HUES6 (cell line): Measurements from ENCODE around the gene MGLL.

Source experiments
- H3K27ac ChIP-seq: 2 replicates; pipeline ENCODE4 v1.7.0; 2013; ENCODE audit warnings: low read depth, mild to moderate bottlenecking, low read length, inconsistent platforms
- H3K27me3 ChIP-seq: 2 replicates; pipeline ENCODE4 v1.6.1; 2013; ENCODE audit warnings: low read length; ENCODE audit not compliant: control insufficient read depth, insufficient read depth
- H3K36me3 ChIP-seq: 2 replicates; pipeline ENCODE4 v1.6.1; 2013; ENCODE audit warnings: low read length; ENCODE audit not compliant: control insufficient read depth, insufficient read depth
- H3K4me1 ChIP-seq: 2 replicates; pipeline ENCODE4 v1.6.1; 2013; ENCODE audit warnings: low read length; ENCODE audit not compliant: control insufficient read depth, insufficient read depth
- H3K4me3 ChIP-seq: 2 replicates; pipeline ENCODE4 v1.5.1; 2013; ENCODE audit warnings: low read depth, low read length
- H3K9ac ChIP-seq: one replicate; pipeline ENCODE4 v1.6.1; 2013; ENCODE audit warnings: mild to moderate bottlenecking, low read length
- H3K9me3 ChIP-seq: 2 replicates; pipeline ENCODE4 v1.6.1; 2013; ENCODE audit warnings: low read depth, low read length; ENCODE audit not compliant: control insufficient read depth, insufficient read depth

MGLL gene

GRCh38 chr3:127720161-127720823 lies 102.0 kb downstream of the MGLL start:
- Histone ChIP-seq H3K36me3 (no peaks in the 10 kb centered on the region), H3K27me3 (peaks cover 4% of the 10 kb centered on the region; the same call in 1 of the 2 replicates), H3K4me1 (peaks cover 14% of the 10 kb centered on the region; the same call in 1 of the 2 replicates), H3K4me3 (no peak overlapping the region), H3K9ac (no peak overlapping the region), H3K27ac (no peak overlapping the region), H3K9me3 (peaks cover 7% of the 10 kb centered on the region)

- Histone ChIP-seq H3K9me3 (peaks cover 3% of the 10 kb centered on the region; the same call in 1 of the 2 replicates), H3K27ac (no peak overlapping the region), H3K4me3 (no peak overlapping the region), H3K9ac (no peak overlapping the region), H3K27me3 (peaks cover 4% of the 10 kb centered on the region; the same call in 1 of the 2 replicates), H3K4me1 (peaks cover 15% of the 10 kb centered on the region; the same call in 1 of the 2 replicates), H3K36me3 (no peaks in the 10 kb centered on the region)
Observed at GRCh38 chr3:127719369-127719768, 102.9 kb downstream of the MGLL start.

GRCh38 chr3:127718916-127719290 lies 103.4 kb downstream of the MGLL start:
- no peak overlapping the region for H3K9ac ChIP-seq
- H3K36me3 ChIP-seq, result no peaks in the 10 kb centered on the region
- no peak overlapping the region for H3K4me3 ChIP-seq
- peaks cover 4% of the 10 kb centered on the region; the same call in 1 of the 2 replicates for H3K27me3 ChIP-seq
- H3K4me1 ChIP-seq, result peaks cover 18% of the 10 kb centered on the region; the same call in 1 of the 2 replicates
- peaks cover 3% of the 10 kb centered on the region; the same call in 1 of the 2 replicates for H3K9me3 ChIP-seq
- H3K27ac ChIP-seq, result no peak overlapping the region

DNA sequence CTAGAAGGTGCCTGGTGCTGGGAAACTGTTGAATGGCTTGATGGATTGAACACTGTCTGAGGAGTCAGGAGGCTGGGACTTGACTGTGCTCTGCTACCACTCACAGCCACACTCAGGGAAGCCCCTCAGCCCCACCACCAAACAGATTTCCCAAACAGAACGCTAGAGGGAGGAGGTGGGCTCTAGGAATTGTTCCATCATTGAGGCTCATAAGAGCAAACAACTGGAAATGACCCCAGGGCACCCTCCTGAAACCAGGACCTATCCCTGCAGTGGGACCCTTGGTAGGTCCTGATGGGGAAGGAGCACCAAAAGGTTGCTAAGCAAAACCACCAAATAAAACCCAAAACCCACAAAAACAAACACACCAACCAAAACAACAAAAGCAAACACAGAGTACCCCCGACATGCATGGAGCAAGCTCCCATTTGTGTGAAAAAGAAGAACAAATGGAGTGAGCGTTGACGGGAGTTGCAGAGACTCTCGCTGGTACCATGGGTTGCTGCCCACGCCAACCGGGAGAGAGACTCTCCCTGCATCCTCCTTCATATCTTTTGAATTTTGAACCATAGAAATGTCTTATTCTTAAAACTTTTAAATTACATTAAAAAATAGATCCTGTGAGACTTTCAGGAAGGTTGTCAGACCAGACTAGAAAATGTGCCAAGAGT lies 103.9 kb downstream of the MGLL start:
- H3K27me3 ChIP-seq, result peaks cover 4% of the 10 kb centered on the region; the same call in 1 of the 2 replicates
- H3K9ac ChIP-seq, result no peak overlapping the region
- no peaks in the 10 kb centered on the region for H3K36me3 ChIP-seq
- H3K4me1 ChIP-seq, result peaks cover 22% of the 10 kb centered on the region; the same call in 1 of the 2 replicates
- no peak overlapping the region for H3K27ac ChIP-seq
- H3K4me3 ChIP-seq, result no peak overlapping the region
- H3K9me3 ChIP-seq, result no peaks in the 10 kb centered on the region

DNA sequence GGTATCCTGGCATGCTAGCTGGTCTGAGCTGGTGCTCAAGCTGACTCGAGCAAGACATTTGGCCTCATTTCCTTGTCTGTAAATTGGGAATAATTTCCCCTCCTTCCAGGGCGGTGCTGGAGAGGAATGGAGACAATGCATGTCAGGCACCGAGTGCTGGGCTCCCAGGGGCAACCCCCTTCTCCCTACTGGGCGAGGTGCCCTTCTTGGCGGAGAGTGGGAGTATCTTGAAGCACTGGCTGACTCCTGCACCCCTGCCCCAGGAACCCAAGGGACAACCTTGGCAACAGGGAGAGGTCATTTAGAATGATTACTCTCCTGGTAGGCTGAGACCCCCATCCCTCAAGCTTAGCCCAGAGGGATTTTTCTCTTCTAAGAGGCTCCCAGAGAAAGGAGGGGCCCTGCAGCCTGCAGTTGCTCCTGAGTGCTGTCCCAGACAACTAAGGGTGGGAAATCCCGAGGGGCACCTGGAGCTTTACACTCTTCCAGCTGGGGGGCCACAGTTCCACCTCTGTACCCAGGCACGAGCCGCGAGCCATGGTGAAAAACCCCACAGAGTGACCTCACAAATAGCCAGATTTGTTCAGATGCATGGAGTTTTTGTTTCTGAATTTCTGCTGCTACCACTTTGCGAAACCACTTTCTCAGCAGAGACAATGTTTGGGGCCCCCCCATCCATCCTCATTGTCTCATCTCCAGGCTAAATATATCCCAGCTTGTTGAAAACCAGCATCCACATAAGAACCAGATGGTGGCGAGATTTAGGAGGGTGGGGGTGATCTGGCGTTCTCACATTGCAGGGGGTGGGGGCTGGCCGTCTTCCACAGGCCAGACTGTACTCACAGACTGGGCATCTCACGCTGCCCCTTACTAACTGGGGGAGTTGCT lies 104.7 kb downstream of the MGLL start:
- Histone ChIP-seq H3K27me3 (peaks cover 4% of the 10 kb centered on the region; the same call in 1 of the 2 replicates), H3K4me1 (peaks cover 14% of the 10 kb centered on the region; the same call in 1 of the 2 replicates), H3K4me3 (no peak overlapping the region), H3K9ac (no peak overlapping the region), H3K36me3 (no peaks in the 10 kb centered on the region), H3K9me3 (no peaks in the 10 kb centered on the region), H3K27ac (no peak overlapping the region)

DNA sequence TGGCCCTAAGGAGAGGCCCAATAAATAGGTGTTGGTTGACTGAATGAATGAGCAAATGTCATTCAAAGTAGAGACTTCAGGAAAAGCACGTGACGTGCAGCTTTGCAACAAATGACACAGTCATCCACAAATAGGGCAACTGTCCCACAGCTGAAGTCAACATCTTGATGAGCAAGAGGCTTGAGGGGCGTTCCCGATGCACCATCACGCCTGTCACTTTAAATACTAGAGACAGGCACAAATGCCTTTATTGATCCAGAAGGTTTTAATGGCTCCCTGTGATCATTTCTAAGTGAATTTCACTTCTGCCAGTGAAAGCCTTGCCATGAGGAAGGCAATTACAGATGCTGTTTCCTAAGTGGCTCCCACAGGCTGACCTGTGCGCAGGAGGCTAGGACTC lies 105.9 kb downstream of the MGLL start:
- no peaks in the 10 kb centered on the region for H3K36me3 ChIP-seq
- H3K9me3 ChIP-seq, result no peaks in the 10 kb centered on the region
- no peak overlapping the region for H3K27ac ChIP-seq
- H3K4me1 ChIP-seq, result peaks cover 9% of the 10 kb centered on the region
- no peak overlapping the region for H3K9ac ChIP-seq
- H3K4me3 ChIP-seq, result no peak overlapping the region
- H3K27me3 ChIP-seq, result peaks cover 4% of the 10 kb centered on the region; the same call in 1 of the 2 replicates

DNA sequence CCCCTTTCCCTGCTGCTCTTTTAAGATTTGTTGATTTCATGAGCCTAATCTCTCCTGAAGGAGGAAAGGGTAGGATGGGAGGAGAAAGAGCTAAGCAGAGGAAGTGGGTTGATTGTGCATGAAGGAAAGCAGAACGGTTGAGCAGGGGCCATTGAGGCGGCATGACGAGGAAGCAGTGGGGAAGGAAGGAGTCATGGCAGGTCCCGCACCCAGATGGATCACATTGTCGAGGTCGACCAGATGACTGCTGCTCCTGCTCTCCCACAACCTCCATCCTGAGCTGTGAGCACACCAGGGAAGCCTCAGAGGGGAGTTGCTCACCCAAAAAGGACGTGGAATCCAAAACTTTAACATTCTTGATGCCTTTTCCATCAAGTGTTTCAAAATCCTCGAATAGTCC lies 106.8 kb downstream of the MGLL start:
- Histone ChIP-seq H3K27me3 (peaks cover 4% of the 10 kb centered on the region; the same call in 1 of the 2 replicates), H3K36me3 (no peaks in the 10 kb centered on the region), H3K4me1 (peaks cover 14% of the 10 kb centered on the region), H3K9me3 (no peaks in the 10 kb centered on the region), H3K4me3 (no peak overlapping the region), H3K9ac (no peak overlapping the region), H3K27ac (no peak overlapping the region)

GRCh38 chr3:127714866-127715265 lies 107.4 kb downstream of the MGLL start:
- no peak overlapping the region for H3K27ac ChIP-seq
- no peaks in the 10 kb centered on the region for H3K9me3 ChIP-seq
- no peak overlapping the region for H3K4me3 ChIP-seq
- no peaks in the 10 kb centered on the region for H3K36me3 ChIP-seq
- H3K4me1 ChIP-seq, result peaks cover 14% of the 10 kb centered on the region
- H3K9ac ChIP-seq, result no peak overlapping the region
- H3K27me3 ChIP-seq, result peaks cover 4% of the 10 kb centered on the region; the same call in 1 of the 2 replicates

- Histone ChIP-seq H3K27me3 (peaks cover 4% of the 10 kb centered on the region; the same call in 1 of the 2 replicates), H3K27ac (no peak overlapping the region), H3K4me3 (no peak overlapping the region), H3K9me3 (no peaks in the 10 kb centered on the region), H3K36me3 (no peaks in the 10 kb centered on the region), H3K9ac (no peak overlapping the region), H3K4me1 (peaks cover 14% of the 10 kb centered on the region)
Observed at GRCh38 chr3:127714125-127714571, 108.2 kb downstream of the MGLL start.

- no peaks in the 10 kb centered on the region for H3K9me3 ChIP-seq
- no peak overlapping the region for H3K27ac ChIP-seq
- H3K4me3 ChIP-seq, result no peak overlapping the region
- H3K4me1 ChIP-seq, result peaks cover 14% of the 10 kb centered on the region
- H3K36me3 ChIP-seq, result no peaks in the 10 kb centered on the region
- peaks cover 4% of the 10 kb centered on the region; the same call in 1 of the 2 replicates for H3K27me3 ChIP-seq
- H3K9ac ChIP-seq, result no peak overlapping the region
Observed at GRCh38 chr3:127712881-127713771, 109.2 kb downstream of the MGLL start.
